GM12892 (cell line): Measurements from ENCODE around the gene RGL4.

ENCODE experiments used
- POLR2A ChIP-seq: IDR thresholded peaks from 2 replicates; pipeline ENCODE4 v1.6.1; 2011; ENCODE audit warnings: low read depth, low read length, control low read depth
- TAF1 ChIP-seq: IDR thresholded peaks from 2 replicates; pipeline ENCODE4 v1.6.1; 2011; ENCODE audit warnings: low read depth, mild to moderate bottlenecking, control low read depth, low read length, borderline replicate concordance

DNA sequence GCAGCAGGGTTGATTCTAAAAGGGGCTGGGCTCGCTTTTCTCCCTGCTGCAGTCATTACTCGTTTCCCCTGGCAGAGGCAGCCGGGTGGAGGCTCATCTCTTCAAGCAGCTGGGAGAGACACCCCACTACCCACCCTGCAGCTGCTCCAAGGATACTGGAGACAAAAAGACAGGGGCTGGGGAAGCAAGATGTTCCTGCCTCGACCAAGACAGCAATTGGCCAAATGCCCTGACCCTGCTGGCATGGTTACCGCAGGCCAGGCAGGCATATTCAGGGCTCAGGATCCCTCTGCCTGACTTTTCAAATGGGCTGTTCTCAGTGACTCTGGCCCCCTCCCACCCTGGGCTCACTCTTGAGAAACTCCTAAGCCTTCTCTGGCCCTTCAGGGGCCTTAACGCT is 6.8 kb upstream of the RGL4 start:
- TF ChIP-seq POLR2A (no peak), TAF1 (no peak)
